ENCODE data around the gene PRKCZ.

- no peak for TF ChIP-seq CTCF (IDR thresholded peaks at IDR 0.05; ENCODE audit: insufficient read depth, low read length)
- TF ChIP-seq POLR2AphosphoS5 (IDR thresholded peaks at IDR 0.05; ENCODE audit: low read depth): no peak
- TF ChIP-seq REST (IDR thresholded peaks at IDR 0.05; ENCODE audit: insufficient replicate concordance, low read depth): no peak
- no peak for TF ChIP-seq GABPA (IDR thresholded peaks at IDR 0.05; ENCODE audit: low read depth)
These were observed 160.6 kb downstream of the PRKCZ start for GRCh38 chr1:2210786-2211185.

Data from HL-60 (cell line).